Skeletal muscle tissue (tissue), 4 donors: Measurements from ENCODE around the gene CCDC34. TPM values are rescaled to one million over a fixed set of nuclear protein-coding genes. Genes with fewer than 3 reads are reported as not detected.
"Not testable (repeated sequence)": the region's sequence is repeated elsewhere in the genome, so short reads cannot be mapped to it uniquely, and the experiment has no call there.

ENCODE experiments used
- H3K27ac ChIP-seq: one replicate; pipeline ENCODE4 v1.7.0; 2013; ENCODE audit warnings: mild to moderate bottlenecking, low read depth, low read length, inconsistent platforms
- H3K27me3 ChIP-seq, 3 donors: one replicate each; pipeline ENCODE4 v1.7.0; 2013; ENCODE audit warnings: low read length in 3 of 3; ENCODE audit not compliant: control insufficient read depth in 3 of 3, insufficient read depth in 3 of 3
- H3K36me3 ChIP-seq, 3 donors: one replicate each; pipeline ENCODE4 v1.7.0; 2013; ENCODE audit warnings: low read length in 3 of 3; ENCODE audit not compliant: control insufficient read depth in 3 of 3, insufficient read depth in 3 of 3
- H3K4me1 ChIP-seq, 3 donors: one replicate each; pipeline ENCODE4 v1.7.0; 2013; ENCODE audit warnings: low read length in 3 of 3, mild to moderate bottlenecking in 3 of 3; ENCODE audit not compliant: control insufficient read depth in 3 of 3, insufficient read depth in 3 of 3
- H3K4me3 ChIP-seq, 3 donors: one replicate each; pipeline ENCODE4 v1.7.0; 2013; ENCODE audit warnings: low read length in 3 of 3
- H3K9ac ChIP-seq, 3 donors: one replicate each; pipeline ENCODE4 v1.7.0; 2013; ENCODE audit warnings: low read length in 3 of 3, mild to moderate bottlenecking in 3 of 3, moderate library complexity in 2 of 3, low read depth in 1 of 3
- H3K9me3 ChIP-seq, 3 donors: one replicate each; pipeline ENCODE4 v1.7.0; 2013; ENCODE audit warnings: low read length in 3 of 3; ENCODE audit not compliant: control insufficient read depth in 3 of 3
- total RNA-seq: library from RNA; depleted of rRNA; stranded (reverse); fragments of >200 nt; gene quantifications from one replicate; pipeline ENCODE4 v1.2.3, GENCODE V29; 2014
- donor health status: Osteomylitis.

CCDC34 gene
- total RNA-seq, 1 donor from 2014 or later: 2.1 TPM

DNA sequence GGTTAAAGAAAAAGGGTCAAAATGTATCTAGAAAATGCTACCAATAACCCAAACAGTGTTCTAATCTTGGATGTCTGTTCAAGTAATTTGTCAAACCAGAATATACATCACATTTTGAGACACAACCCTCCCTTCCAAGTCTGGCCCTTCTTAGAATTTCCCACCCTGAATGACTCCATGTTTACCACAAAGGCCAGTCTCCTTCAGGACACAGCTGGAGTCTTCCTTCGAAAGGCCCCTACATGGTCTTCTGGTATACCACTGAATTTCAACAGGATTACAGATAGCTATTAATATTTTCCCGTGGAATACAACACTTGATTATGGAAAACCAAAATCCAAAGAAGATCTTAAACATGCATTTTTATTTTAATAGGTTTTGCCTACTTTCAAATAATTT is 10.2 kb downstream of the CCDC34 start:
- H3K9ac ChIP-seq: no peak overlapping the region
- no peak overlapping the region for H3K27ac ChIP-seq
- H3K27me3 ChIP-seq: no peaks in the 10 kb centered on the region
- no peak overlapping the region for H3K4me3 ChIP-seq
- H3K9me3 ChIP-seq: no peaks in the 10 kb centered on the region
- H3K36me3 ChIP-seq: no peaks in the 10 kb centered on the region
- no peaks in the 10 kb centered on the region for H3K4me1 ChIP-seq

DNA sequence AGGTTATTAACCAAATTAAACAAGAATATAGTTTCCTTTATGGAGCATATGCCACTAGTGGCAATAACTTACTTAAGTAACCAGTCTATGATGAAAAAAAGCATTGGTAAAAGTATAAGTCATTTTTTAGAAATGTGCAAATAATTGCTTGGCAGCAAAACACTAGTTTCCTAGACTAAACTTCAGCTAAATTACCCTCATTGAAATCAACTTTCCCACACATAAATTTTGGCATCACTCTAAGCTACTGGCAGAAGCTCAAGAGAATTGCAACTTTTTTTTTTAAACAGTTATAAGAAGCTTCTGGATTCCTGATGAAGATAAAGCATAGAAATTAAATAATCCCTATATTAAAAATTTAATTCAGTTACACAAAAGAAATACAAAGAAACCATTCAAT is 12.5 kb downstream of the CCDC34 start:
- no peaks in the 10 kb centered on the region for H3K4me1 ChIP-seq
- no peak overlapping the region for H3K4me3 ChIP-seq
- no peak overlapping the region for H3K27ac ChIP-seq
- no peaks in the 10 kb centered on the region for H3K9me3 ChIP-seq
- no peaks in the 10 kb centered on the region for H3K27me3 ChIP-seq
- no peaks in the 10 kb centered on the region for H3K36me3 ChIP-seq
- H3K9ac ChIP-seq: no peak overlapping the region

DNA sequence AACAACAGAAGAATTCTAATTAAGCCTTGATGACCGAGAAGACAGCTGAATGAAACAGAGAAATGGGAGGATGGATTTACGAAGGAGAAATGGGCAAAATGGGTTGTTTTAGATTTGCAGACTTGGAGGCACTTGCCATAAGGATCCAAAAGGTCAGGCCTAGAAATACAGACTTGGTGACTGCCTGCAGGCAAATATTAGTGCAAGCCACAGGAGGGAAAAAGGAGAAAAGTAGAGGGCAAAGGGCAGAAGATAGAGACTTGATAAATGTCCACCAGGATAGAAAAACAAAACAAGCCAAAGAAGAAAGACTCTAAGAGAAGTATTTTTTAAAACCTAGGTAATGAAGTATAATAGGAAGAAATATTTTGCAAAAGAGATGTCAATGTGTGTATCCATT is 13.1 kb downstream of the CCDC34 start:
- no peaks in the 10 kb centered on the region for H3K4me1 ChIP-seq
- H3K4me3 ChIP-seq: no peak overlapping the region
- no peaks in the 10 kb centered on the region for H3K36me3 ChIP-seq
- no peaks in the 10 kb centered on the region for H3K9me3 ChIP-seq
- no peak overlapping the region for H3K9ac ChIP-seq
- no peaks in the 10 kb centered on the region for H3K27me3 ChIP-seq
- no peak overlapping the region for H3K27ac ChIP-seq

DNA sequence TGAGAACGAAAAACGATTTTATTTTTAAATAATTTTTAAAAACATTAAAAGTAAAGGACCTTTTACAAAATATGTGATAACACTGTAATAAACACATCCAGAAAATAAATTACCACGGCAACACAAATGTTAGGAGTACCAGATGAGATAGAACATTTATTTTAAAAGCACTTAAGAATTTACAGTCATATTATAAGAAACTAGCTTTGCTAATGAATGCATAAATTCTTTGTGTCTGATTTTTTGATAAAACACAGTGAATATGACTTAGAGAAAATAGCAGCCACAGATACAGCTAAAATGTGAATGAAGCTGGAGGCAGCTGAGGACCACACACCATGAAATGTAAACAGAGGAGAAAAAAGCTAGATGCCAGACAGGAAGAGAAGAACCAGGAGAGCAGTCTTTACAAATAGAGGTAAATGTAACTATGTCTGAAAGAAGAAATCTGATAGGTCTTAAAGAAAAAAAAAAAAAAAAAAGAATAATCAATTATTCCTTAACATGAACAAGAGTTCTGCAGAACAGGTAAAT is 14.6 kb downstream of the CCDC34 start:
- H3K4me3 ChIP-seq: no peak overlapping the region
- H3K27ac ChIP-seq: no peak overlapping the region
- no peak overlapping the region for H3K9ac ChIP-seq
- no peaks in the 10 kb centered on the region for H3K36me3 ChIP-seq
- H3K4me1 ChIP-seq: no peaks in the 10 kb centered on the region
- no peaks in the 10 kb centered on the region for H3K9me3 ChIP-seq
- H3K27me3 ChIP-seq: no peaks in the 10 kb centered on the region

DNA sequence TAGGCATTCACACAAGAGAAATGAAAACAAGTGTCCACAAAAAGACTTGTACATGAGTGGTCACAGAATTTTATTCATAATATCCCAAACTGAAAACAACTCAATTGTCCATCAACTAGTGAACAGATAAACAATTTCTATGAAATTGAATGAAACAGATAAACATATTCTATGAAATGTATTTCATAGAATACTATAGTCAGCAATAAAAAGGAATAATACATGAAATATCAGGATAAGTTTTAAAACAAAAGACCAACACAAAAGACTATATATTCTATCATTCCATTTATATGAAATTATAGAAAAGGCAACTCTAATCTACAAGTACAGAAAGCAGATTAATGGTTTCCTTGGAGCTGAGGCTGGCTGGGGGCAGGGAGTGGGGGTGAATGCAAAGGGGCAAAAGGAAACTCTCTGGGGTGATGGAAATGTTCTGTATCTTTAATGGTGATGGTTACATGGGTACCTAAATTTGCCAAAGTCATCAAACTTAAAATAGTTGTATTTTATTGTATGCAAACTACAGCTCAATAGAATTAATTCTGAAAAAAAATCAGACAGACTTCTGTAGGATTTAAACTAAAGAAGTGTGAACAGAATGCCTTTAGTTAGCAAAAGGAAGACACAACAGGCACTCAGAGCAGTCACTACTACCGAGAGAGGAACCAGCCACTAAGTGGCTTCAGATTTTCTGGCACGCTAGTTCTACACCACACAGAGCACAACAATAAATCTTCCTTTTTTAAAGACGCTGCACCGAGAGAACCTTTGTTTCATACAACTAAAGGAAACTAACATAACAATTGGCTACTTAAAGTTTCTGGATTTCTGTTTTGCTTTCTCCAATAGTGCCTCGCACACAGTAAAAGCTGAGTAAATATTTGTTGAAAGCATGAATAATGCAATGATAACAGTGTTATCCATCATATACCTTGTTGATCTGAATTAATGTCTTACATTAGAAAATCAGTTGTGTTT is 15.4 kb downstream of the CCDC34 start:
- H3K27me3 ChIP-seq: no peaks in the 10 kb centered on the region
- no peak overlapping the region for H3K4me3 ChIP-seq
- no peak overlapping the region for H3K9ac ChIP-seq
- H3K9me3 ChIP-seq: no peaks in the 10 kb centered on the region
- no peaks in the 10 kb centered on the region for H3K36me3 ChIP-seq
- no peaks in the 10 kb centered on the region for H3K4me1 ChIP-seq
- H3K27ac ChIP-seq: no peak overlapping the region

DNA sequence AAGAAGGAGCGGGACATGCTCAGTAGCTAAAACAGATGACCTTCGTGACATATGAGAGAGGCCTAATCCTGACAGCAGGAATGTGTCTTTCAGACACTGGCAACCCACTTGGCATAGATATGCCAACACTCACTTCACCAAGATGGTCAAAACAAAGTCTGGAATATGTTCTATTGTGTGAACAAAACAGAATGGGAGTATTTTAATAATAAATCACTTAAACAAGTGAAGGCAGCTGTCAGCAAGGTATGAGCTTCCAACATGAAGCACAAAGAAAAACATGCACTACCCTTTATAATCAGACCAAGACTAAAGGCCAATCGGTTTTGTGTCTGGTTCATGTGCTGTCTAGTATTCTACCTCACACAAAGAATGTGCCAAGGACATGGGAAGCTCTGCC is 23.1 kb downstream of the CCDC34 start:
- Histone ChIP-seq H3K27me3 (no peaks in the 10 kb centered on the region), H3K9ac (no peak overlapping the region), H3K9me3 (no peaks in the 10 kb centered on the region), H3K4me1 (no peaks in the 10 kb centered on the region), H3K4me3 (no peak overlapping the region), H3K27ac (no peak overlapping the region), H3K36me3 (no peaks in the 10 kb centered on the region)

DNA sequence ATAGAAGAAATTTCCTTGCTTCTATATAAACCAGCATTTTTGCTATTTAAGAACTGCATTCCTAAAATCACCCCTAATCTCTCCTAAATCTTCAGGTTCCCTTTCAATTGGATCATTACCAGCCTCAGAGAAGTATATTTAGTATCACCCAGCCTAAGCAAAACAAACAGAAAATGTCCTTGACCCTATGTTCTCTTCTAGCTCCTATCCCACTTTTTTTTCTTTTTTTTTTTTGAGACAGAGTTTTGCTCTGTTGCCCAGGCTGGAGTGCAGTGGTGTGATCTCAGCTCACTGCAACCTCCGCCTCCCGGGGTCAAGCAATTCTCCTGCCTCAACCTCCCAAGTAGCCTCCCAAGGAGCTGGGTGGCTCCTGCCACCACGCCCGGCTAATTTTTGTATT is 28.3 kb downstream of the CCDC34 start:
- not testable (repeated sequence) for H3K27ac ChIP-seq, H3K36me3 ChIP-seq, H3K4me1 ChIP-seq, H3K9me3 ChIP-seq, H3K9ac ChIP-seq, H3K4me3 ChIP-seq, H3K27me3 ChIP-seq

DNA sequence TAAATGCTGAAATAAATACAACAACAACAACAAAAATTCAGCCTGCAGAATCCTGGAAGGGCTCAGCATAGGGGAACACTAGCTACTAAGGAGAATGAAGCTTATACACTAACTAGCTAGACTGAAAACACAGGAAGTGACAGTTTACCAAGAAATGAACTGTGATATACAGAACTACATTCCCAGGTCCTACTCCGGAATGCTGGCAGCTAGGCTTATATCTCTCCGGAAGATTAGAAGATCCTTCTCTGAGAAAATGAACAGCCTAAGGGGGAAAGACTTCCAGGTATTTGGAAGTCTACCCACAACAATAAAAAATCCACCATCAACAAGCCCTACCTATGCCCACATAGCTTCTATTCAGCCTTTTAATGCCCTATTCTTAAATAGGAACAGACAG is 31.0 kb downstream of the CCDC34 start:
- H3K27me3 ChIP-seq: no peaks in the 10 kb centered on the region
- H3K9me3 ChIP-seq: no peaks in the 10 kb centered on the region
- H3K36me3 ChIP-seq: no peaks in the 10 kb centered on the region
- no peak overlapping the region for H3K27ac ChIP-seq
- no peaks in the 10 kb centered on the region for H3K4me1 ChIP-seq
- H3K9ac ChIP-seq: no peak overlapping the region
- no peak overlapping the region for H3K4me3 ChIP-seq

DNA sequence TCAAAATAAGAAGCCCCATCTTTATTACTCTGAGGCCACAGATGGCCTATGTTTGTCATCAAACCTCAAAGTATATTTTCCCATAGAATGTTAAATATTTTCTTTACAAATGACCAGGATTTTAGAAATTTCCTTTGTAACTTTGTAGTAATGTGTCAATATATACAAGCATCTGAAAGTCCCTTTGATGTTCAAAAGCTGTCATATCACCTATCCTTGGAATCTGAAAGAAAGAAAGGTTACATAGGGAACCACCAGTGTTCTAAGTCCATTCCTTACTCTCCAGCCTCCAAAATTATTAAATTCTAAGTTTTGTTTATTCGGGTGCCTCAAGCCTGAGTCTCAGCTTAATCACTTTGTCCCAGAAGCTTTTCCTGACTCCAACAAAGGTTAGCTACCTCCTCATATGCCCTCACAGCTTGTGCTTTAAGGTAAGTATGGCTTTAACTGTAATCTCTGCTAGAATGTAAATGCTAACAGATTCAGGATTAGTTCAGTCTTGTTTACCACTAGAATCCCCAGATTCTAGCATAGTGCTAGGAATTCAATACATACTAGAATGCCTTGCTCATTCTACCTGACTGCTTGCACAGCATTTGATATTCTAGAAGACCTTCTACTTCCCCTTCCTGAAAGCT is 32.3 kb downstream of the CCDC34 start:
- H3K4me1 ChIP-seq: no peaks in the 10 kb centered on the region
- no peak overlapping the region for H3K4me3 ChIP-seq
- H3K9me3 ChIP-seq: no peaks in the 10 kb centered on the region
- H3K9ac ChIP-seq: no peak overlapping the region
- no peaks in the 10 kb centered on the region for H3K36me3 ChIP-seq
- H3K27ac ChIP-seq: no peak overlapping the region
- H3K27me3 ChIP-seq: no peaks in the 10 kb centered on the region
